Measurements from ENCODE around the gene STX4. TPM values are rescaled to one million over a fixed set of nuclear protein-coding genes. Genes with fewer than 3 reads are reported as not detected.

STX4 gene
- total and polyA plus RNA-seq, 2 donors from 2014 or later: 60.6 to 61.2 TPM

DNA sequence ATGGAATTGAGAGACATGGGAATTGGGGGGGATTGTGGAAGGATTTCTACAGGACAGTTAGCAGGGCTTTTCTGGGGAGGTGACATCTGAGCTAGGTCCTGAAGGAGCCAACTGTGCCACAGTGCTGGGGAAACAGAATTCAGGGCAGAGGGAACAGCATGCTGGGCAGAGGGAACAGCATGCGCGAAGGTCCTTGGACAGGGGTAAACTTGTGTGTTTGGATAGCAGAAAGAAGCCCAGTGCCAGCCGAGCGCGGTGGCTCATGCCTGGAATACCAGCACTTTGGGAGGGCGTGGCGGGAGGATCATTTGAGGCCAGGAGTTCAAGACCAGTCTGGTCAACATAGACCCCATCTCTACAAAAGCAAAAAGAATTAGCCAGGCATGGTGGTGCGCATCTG, 26.8 kb upstream of the STX4 start:
- H3K9me3 ChIP-seq (ENCODE audit: control insufficient read depth in 2 of 3, insufficient read depth in 1 of 3, low read length in 3 of 3): no peaks in the 10 kb centered on the region
- intact Hi-C loops (cut with DNase I): no loop called here
- H3K9ac ChIP-seq (ENCODE audit: low read length in 3 of 3): no peak overlapping the region
- FAIRE-seq: no peak
- H3K4me3 ChIP-seq (ENCODE audit: low read length in 3 of 3): no peak overlapping the region
- H3K27ac ChIP-seq (ENCODE audit: low read depth in 2 of 2, low read length in 2 of 2): no peak overlapping the region
- H3K27me3 ChIP-seq (ENCODE audit: control insufficient read depth, insufficient read depth, low read length): peaks cover 2% of the 10 kb centered on the region
- DNase-seq: no peak
- TF ChIP-seq, protein P1, sequence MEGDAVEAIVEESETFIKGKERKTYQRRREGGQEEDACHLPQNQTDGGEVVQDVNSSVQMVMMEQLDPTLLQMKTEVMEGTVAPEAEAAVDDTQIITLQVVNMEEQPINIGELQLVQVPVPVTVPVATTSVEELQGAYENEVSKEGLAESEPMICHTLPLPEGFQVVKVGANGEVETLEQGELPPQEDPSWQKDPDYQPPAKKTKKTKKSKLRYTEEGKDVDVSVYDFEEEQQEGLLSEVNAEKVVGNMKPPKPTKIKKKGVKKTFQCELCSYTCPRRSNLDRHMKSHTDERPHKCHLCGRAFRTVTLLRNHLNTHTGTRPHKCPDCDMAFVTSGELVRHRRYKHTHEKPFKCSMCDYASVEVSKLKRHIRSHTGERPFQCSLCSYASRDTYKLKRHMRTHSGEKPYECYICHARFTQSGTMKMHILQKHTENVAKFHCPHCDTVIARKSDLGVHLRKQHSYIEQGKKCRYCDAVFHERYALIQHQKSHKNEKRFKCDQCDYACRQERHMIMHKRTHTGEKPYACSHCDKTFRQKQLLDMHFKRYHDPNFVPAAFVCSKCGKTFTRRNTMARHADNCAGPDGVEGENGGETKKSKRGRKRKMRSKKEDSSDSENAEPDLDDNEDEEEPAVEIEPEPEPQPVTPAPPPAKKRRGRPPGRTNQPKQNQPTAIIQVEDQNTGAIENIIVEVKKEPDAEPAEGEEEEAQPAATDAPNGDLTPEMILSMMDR (IDR thresholded peaks at IDR 0.05; ENCODE audit: borderline replicate concordance, extremely low read depth, insufficient read depth): no peak
- no peaks in the 10 kb centered on the region for H3K4me1 ChIP-seq (ENCODE audit: control insufficient read depth in 2 of 3, insufficient read depth in 2 of 3, low read depth in 1 of 3, low read length in 3 of 3)
- no peaks in the 10 kb centered on the region for H3K36me3 ChIP-seq (ENCODE audit: control insufficient read depth in 2 of 3, insufficient read depth in 3 of 3, low read length in 3 of 3)

DNA sequence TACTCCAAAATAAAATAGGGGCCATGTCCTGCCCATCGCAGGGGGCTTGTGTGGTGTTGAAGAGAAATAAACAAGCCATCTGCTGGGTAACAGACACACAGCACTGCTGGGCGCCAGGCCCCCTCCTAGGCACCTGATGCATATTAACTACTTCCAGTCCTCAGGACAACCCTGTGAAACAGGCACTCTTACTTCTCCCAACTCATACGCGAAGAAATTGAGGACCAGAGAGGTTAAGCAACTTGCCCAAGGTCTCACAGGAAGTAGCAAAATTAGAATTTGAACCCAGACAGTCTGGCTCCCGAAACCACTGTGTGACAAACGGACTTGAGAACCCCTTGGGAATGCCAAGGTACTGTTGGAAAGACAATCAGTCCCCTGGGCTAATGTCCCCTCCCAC, 25.7 kb upstream of the STX4 start:
- TF ChIP-seq, protein P1 (IDR thresholded peaks at IDR 0.05; ENCODE audit: borderline replicate concordance, extremely low read depth, insufficient read depth): no peak
- intact Hi-C loops (cut with DNase I): no loop called here
- H3K4me1 ChIP-seq (ENCODE audit: control insufficient read depth in 2 of 3, insufficient read depth in 2 of 3, low read depth in 1 of 3, low read length in 3 of 3): no peaks in the 10 kb centered on the region
- H3K9ac ChIP-seq (ENCODE audit: low read length in 3 of 3): no peak overlapping the region
- peaks cover 2% of the 10 kb centered on the region for H3K27me3 ChIP-seq (ENCODE audit: control insufficient read depth, insufficient read depth, low read length)
- FAIRE-seq: no peak
- H3K9me3 ChIP-seq (ENCODE audit: control insufficient read depth in 2 of 3, insufficient read depth in 1 of 3, low read length in 3 of 3): no peaks in the 10 kb centered on the region
- H3K4me3 ChIP-seq (ENCODE audit: low read length in 3 of 3): no peak overlapping the region
- no peak for DNase-seq
- H3K27ac ChIP-seq (ENCODE audit: low read depth in 2 of 2, low read length in 2 of 2): no peak overlapping the region
- no peaks in the 10 kb centered on the region for H3K36me3 ChIP-seq (ENCODE audit: control insufficient read depth in 2 of 3, insufficient read depth in 3 of 3, low read length in 3 of 3)

DNA sequence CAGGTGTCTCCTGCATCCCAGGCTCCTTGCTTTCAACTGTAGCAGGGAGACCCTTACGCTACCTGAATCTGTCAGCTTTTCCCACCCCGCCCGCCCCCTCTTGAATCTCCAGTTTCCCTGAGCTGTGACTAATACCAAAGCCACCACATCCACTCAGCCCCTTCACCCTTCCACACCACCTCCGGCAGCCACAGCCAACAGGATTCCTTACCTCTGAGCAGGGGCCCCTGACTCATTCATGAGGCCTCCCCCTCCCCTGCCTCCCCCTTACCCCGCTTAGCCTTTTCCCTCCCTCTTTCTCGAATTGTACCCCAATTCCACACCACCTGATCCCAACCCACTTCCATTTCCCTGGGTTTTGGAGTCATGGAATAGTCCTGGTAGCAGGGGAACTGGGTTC, 25.2 kb upstream of the STX4 start:
- DNase-seq (no peak), FAIRE-seq (no peak)
- TF ChIP-seq, protein P1 (IDR thresholded peaks at IDR 0.05; ENCODE audit: borderline replicate concordance, extremely low read depth, insufficient read depth): no peak
- no peak overlapping the region for H3K9ac ChIP-seq (ENCODE audit: low read length in 3 of 3)
- no peaks in the 10 kb centered on the region for H3K36me3 ChIP-seq (ENCODE audit: control insufficient read depth in 2 of 3, insufficient read depth in 3 of 3, low read length in 3 of 3)
- no peaks in the 10 kb centered on the region for H3K4me1 ChIP-seq (ENCODE audit: control insufficient read depth in 2 of 3, insufficient read depth in 2 of 3, low read depth in 1 of 3, low read length in 3 of 3)
- no peaks in the 10 kb centered on the region for H3K9me3 ChIP-seq (ENCODE audit: control insufficient read depth in 2 of 3, insufficient read depth in 1 of 3, low read length in 3 of 3)
- H3K4me3 ChIP-seq (ENCODE audit: low read length in 3 of 3): no peak overlapping the region
- intact Hi-C loops (cut with DNase I): no loop called here
- H3K27ac ChIP-seq (ENCODE audit: low read depth in 2 of 2, low read length in 2 of 2): no peak overlapping the region
- H3K27me3 ChIP-seq (ENCODE audit: control insufficient read depth, insufficient read depth, low read length): peaks cover 2% of the 10 kb centered on the region

DNA sequence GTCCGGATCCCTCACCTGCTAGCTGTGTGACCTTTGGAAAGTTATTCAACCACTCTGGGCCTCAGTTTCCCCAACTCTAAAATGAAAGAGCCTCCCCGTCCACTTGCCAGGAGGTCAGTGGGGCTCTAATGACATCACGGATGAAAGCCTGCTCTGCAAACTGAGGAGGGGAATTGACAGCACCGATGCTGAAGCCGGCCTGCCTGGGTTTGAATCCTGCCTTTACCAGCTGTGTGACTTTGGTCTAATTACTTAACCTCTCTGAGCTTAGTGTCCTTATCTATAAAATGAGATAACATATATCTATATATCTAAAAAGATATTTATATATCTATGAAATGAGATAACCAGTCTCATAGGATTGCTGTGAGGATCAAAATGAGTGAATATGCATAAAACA, 24.8 kb upstream of the STX4 start:
- intact Hi-C loops (cut with DNase I): no loop called here
- no peak for FAIRE-seq
- H3K4me3 ChIP-seq (ENCODE audit: low read length in 3 of 3): no peak overlapping the region
- H3K27ac ChIP-seq (ENCODE audit: low read depth in 2 of 2, low read length in 2 of 2): no peak overlapping the region
- no peak for DNase-seq
- no peaks in the 10 kb centered on the region for H3K36me3 ChIP-seq (ENCODE audit: control insufficient read depth in 2 of 3, insufficient read depth in 3 of 3, low read length in 3 of 3)
- no peaks in the 10 kb centered on the region for H3K4me1 ChIP-seq (ENCODE audit: control insufficient read depth in 2 of 3, insufficient read depth in 2 of 3, low read depth in 1 of 3, low read length in 3 of 3)
- H3K27me3 ChIP-seq (ENCODE audit: control insufficient read depth, insufficient read depth, low read length): peaks cover 2% of the 10 kb centered on the region
- H3K9me3 ChIP-seq (ENCODE audit: control insufficient read depth in 2 of 3, insufficient read depth in 1 of 3, low read length in 3 of 3): no peaks in the 10 kb centered on the region
- H3K9ac ChIP-seq (ENCODE audit: low read length in 3 of 3): no peak overlapping the region
- TF ChIP-seq, protein P1 (IDR thresholded peaks at IDR 0.05; ENCODE audit: borderline replicate concordance, extremely low read depth, insufficient read depth): no peak
